Activated CD4-positive, alpha-beta T cell treated with anti-CD3 and anti-CD28 coated beads, Interleukin-2, amount 50 U/mL, for 24 hours (primary cell): ENCODE measurements around the gene EPS8.

Experiments used
- DNase-seq, 2 donors: peaks; one replicate each; pipeline ENCODE4 v3.0.0-alpha.2; 2020; ENCODE audit warnings: low read depth in 1 of 2, low spot score in 1 of 2

EPS8 gene

GRCh38 chr12:15800278-15800677, 11.1 kb upstream of the EPS8 start:
- no peak for DNase-seq

GRCh38 chr12:15797818-15798217, 8.6 kb upstream of the EPS8 start:
- no peak for DNase-seq

- no peak for DNase-seq
Observed at GRCh38 chr12:15796493-15797141, 7.4 kb upstream of the EPS8 start.

- no peak for DNase-seq
Observed at GRCh38 chr12:15794836-15795235, 5.6 kb upstream of the EPS8 start.

GRCh38 chr12:15794196-15794595, 5.0 kb upstream of the EPS8 start:
- DNase-seq, result no peak

- DNase-seq, result no peak
Observed at GRCh38 chr12:15788233-15789219, 662 bp downstream of the EPS8 start.

- DNase-seq, result no peak
Observed at GRCh38 chr12:15787778-15788177, 1.4 kb downstream of the EPS8 start.

GRCh38 chr12:15786772-15787171, 2.4 kb downstream of the EPS8 start:
- DNase-seq, result no peak

- no peak for DNase-seq
Observed at GRCh38 chr12:15783288-15783687, 5.9 kb downstream of the EPS8 start.

- no peak for DNase-seq
Observed at GRCh38 chr12:15782667-15783066, 6.5 kb downstream of the EPS8 start.

- no peak for DNase-seq
Observed at GRCh38 chr12:15779925-15780324, 9.3 kb downstream of the EPS8 start.

GRCh38 chr12:15778126-15778525, 11.1 kb downstream of the EPS8 start:
- no peak for DNase-seq

GRCh38 chr12:15777355-15778012, 11.7 kb downstream of the EPS8 start:
- DNase-seq, result no peak

- no peak for DNase-seq
Observed at GRCh38 chr12:15776532-15776931, 12.7 kb downstream of the EPS8 start.

GRCh38 chr12:15774819-15775218, 14.4 kb downstream of the EPS8 start:
- no peak for DNase-seq

GRCh38 chr12:15772405-15773018, 16.7 kb downstream of the EPS8 start:
- DNase-seq, result no peak

- DNase-seq, result no peak
Observed at GRCh38 chr12:15770581-15770980, 18.6 kb downstream of the EPS8 start.

GRCh38 chr12:15770021-15770420, 19.2 kb downstream of the EPS8 start:
- DNase-seq, result no peak

- no peak for DNase-seq
Observed at GRCh38 chr12:15769586-15769985, 19.6 kb downstream of the EPS8 start.

GRCh38 chr12:15767301-15767700, 21.9 kb downstream of the EPS8 start:
- DNase-seq, result no peak

GRCh38 chr12:15763328-15763727, 25.9 kb downstream of the EPS8 start:
- no peak for DNase-seq
